Heart left ventricle (tissue), 16 donors: ENCODE measurements around the gene TMEM8B. TPM values are rescaled to one million over a fixed set of nuclear protein-coding genes. Genes with fewer than 3 reads are reported as not detected.

Experiments
- ATAC-seq, 4 donors: fragments of 200-7000 bp; cut with Tn5 transposase; one replicate each; pipeline ENCODE4 v1.9.1; 2020 to 2022; ENCODE audit warnings: moderate library complexity in 4 of 4, mild to moderate bottlenecking in 3 of 4, moderate number of reproducible peaks in 1 of 4
- DNase-seq, 5 donors: peaks; one replicate each; pipeline ENCODE4 v3.0.0-alpha.2; 2020
- H3K27ac ChIP-seq, 12 donors: fragments of 200-600 bp; sonication (generic) in 4 of 12; one replicate each; pipeline versions ENCODE4 v1.5.0 to v1.8.0; 2016 to 2022; ENCODE audit warnings: mild to moderate bottlenecking in 2 of 12
- H3K27me3 ChIP-seq, 9 donors: fragments of 200-600 bp; sonication (generic) in 2 of 9; one replicate each; pipeline versions ENCODE4 v1.5.1 to v1.8.0; 2016 to 2022; ENCODE audit warnings: mild to moderate bottlenecking in 3 of 9
- H3K36me3 ChIP-seq, 9 donors: fragments of 200-600 bp; sonication (generic) in 2 of 9; one replicate each; pipeline versions ENCODE4 v1.5.0 to v1.8.0; 2018 to 2022; ENCODE audit warnings: mild to moderate bottlenecking in 2 of 9
- H3K4me1 ChIP-seq, 12 donors: fragments of 200-600 bp; sonication (generic) in 4 of 12; one replicate each; pipeline versions ENCODE4 v1.5.0 to v1.8.0; 2016 to 2022; ENCODE audit warnings: mild to moderate bottlenecking in 3 of 12
- H3K4me3 ChIP-seq, 12 donors: fragments of 200-600 bp; sonication (generic) in 4 of 12; one replicate each; pipeline versions ENCODE4 v1.5.0 to v1.8.0; 2017 to 2022; ENCODE audit warnings: mild to moderate bottlenecking in 9 of 12, moderate library complexity in 4 of 12
- H3K9me3 ChIP-seq, 12 donors: fragments of 200-600 bp; sonication (generic) in 4 of 12; one replicate each; pipeline versions ENCODE4 v1.5.0 to v1.8.0; 2016 to 2022; ENCODE audit warnings: mild to moderate bottlenecking in 1 of 12
- POLR2A ChIP-seq, 2 donors: fragments of 450-650 bp; IDR thresholded peaks; one replicate each; pipeline ENCODE4 v1.6.1; 2017; ENCODE audit warnings: antibody characterized with exemption in 2 of 2, mild to moderate bottlenecking in 2 of 2, moderate library complexity in 2 of 2
- WGBS, 4 donors: extraction: QIAGEN DNeasy Blood & Tissue Kit in 2 of 4; methylation state at CpG; one replicate each; pipeline versions ENCODE4 v1.1.5 to v1.1.7; 2013 to 2018; 5-methylcytosine and 5-hydroxymethylcytosine counted together
- intact Hi-C, 10 donors: fragments of 100-400 bp; cut with DNase I; formaldehyde crosslinking; loops; one replicate each; pipeline versions ENCODE4 v1.11.1 to v1.14.2; 2022
- polyA plus RNA-seq, 2 donors: library from polyadenylated mRNA; stranded (reverse); fragments of 200-250 nt; gene quantifications; one replicate each; pipeline ENCODE4 v1.2.3, GENCODE V29; 2013
- total RNA-seq, 9 donors: library from RNA; depleted of rRNA in 2 of 9; stranded (reverse); fragments of >200 nt in 2 of 9; fragmentation: NEBNext Ultra II Directional in 3 of 9; extraction: Animal tissue kit (Norgen Biotek cat#: 25700) in 3 of 9; gene quantifications; one replicate each; pipeline versions ENCODE4 v1.1.0 to v1.2.4, GENCODE V29; 2016 to 2023
- TF ChIP-seq, protein P1 (sequence below), 12 donors: fragments of 200-600 bp; sonication (generic) in 4 of 12; IDR thresholded peaks; one replicate each; pipeline versions ENCODE4 v1.5.0 to v1.8.0; 2018 to 2022; ENCODE audit warnings: antibody characterized with exemption in 12 of 12, mild to moderate bottlenecking in 5 of 12
- donor health status: ischemic (EF 13 %, LVEDD 7.1; RV severe dilation, severe dysfunction).
- donor health status: healthy with polysubstance abuse.
- donor health status: DM: no; HTN: yes; CAD: no.
- donor health status: DM: no; HTN: no; CAD: no.
- donor health status: ischemic (EF 25% LVEDD 6.9; RV normal size, moderate dysfunction).
- donor health status: ischemic (EF 25% LVEDD 5.7; RV mildly dilated, moderate dysfunction).
- donor health status: healthy.
- donor health status: DM: yes; HTN: yes; CAD: no.
- donor health status: ischemic (EF 35%, LVEDD 5.7; RV mildly dilated, moderate dysfunction).
- donor health status: nonischemic (EF 11% LVEDD 7.7; RV severe dilation, severe dysfunction).
- donor health status: DM: yes; HTN: yes; CAD: no.
- donor health status: PGD.
- donor health status: ischemic (EF 29% LVEDD 5.4; RV normal size, mild dysfunction).
- donor health status: nonischemic (EF 23%, LVEDD 6.1; RV moderate dilation, normal function).

TMEM8B gene
- total and polyA plus RNA-seq, 11 donors, result 7.9 to 21.4 (median 17.9) TPM

DNA sequence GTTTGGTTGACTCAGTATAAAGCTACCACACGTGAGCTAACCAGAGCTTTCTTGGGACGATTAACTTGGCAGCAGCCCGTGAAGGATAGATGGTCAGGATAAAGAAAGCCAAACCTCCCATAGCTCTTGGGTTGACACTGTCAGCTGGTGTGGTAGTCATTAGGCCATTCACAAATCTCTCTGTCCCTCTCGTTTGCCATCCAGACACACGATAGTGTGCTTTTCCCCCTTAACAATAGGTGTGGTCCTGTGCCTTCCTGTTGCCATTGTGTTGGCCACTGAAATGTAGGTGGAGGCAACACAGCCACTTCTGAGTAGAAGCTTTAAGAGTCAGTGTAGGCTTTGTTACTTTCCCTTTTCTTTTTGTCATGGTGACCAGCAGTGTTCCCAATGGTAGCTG lies 29.4 kb downstream of the TMEM8B start:
- Histone ChIP-seq H3K4me1 (peaks cover 0 to 23% (median 0%) of the 10 kb centered on the region in 12 donors), H3K27ac (no peak overlapping the region), H3K27me3 (peaks cover 0 to 24% (median 0%) of the 10 kb centered on the region in 9 donors), H3K36me3 (peaks cover 0 to 9% (median 0%) of the 10 kb centered on the region in 9 donors), H3K4me3 (no peak overlapping the region), H3K9me3 (no peaks in the 10 kb centered on the region)
- 64 to 77% (median 71%) methylated on average over 5 of the region's 5 CpGs for WGBS, 4 donors
- intact Hi-C loops, result no loop called here
- peak in 3 of 4 donors; percentile 11 to 34 (median 16) for ATAC-seq
- no peak for DNase-seq
- TF ChIP-seq, protein P1, sequence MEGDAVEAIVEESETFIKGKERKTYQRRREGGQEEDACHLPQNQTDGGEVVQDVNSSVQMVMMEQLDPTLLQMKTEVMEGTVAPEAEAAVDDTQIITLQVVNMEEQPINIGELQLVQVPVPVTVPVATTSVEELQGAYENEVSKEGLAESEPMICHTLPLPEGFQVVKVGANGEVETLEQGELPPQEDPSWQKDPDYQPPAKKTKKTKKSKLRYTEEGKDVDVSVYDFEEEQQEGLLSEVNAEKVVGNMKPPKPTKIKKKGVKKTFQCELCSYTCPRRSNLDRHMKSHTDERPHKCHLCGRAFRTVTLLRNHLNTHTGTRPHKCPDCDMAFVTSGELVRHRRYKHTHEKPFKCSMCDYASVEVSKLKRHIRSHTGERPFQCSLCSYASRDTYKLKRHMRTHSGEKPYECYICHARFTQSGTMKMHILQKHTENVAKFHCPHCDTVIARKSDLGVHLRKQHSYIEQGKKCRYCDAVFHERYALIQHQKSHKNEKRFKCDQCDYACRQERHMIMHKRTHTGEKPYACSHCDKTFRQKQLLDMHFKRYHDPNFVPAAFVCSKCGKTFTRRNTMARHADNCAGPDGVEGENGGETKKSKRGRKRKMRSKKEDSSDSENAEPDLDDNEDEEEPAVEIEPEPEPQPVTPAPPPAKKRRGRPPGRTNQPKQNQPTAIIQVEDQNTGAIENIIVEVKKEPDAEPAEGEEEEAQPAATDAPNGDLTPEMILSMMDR (IDR thresholded peaks at IDR 0.05), result no peak
- no peak for TF ChIP-seq POLR2A (IDR thresholded peaks at IDR 0.05)

DNA sequence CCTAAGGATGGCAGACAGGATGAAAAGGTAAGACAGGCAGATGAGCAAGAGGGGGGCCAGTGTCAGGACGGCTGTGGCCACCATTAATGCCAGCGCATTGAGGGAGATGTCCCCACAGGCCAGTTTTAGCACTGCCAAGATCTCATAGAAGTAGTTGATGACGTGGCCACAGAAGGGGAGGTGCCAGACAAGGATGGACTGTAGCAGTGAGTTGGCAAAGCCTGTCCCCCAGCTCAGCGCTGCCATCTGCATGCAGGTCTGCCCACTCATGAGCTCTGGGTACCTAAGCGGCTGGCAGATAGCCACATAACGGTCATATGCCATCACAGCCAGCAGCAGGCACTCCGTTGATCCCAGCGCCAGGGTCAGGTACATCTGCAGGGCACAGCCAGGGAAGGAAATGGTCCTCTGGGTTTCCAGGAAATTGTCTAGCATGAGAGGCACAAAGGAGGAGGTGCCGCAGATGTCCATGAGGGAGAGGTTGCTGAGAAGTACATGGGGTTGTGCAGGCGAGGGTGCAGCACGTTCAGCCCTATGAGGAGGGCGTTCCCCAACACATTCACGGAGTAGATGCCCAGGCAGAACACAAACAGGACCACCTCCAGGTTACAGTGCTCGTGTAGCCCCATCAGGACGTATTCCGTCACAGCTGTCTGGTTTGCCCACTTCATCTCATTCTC lies 30.4 kb downstream of the TMEM8B start:
- 55 to 67% (median 64%) methylated on average over 11 to 16 of the region's 16 CpGs for WGBS, 4 donors
- H3K4me1 ChIP-seq, result peaks cover 0 to 23% (median 0%) of the 10 kb centered on the region in 12 donors
- H3K27ac ChIP-seq, result no peak overlapping the region
- peaks cover 0 to 24% (median 0%) of the 10 kb centered on the region in 9 donors for H3K27me3 ChIP-seq
- ATAC-seq (peak; percentile 34 to 49 (median 38)), DNase-seq (peak in 2 of 5 donors; percentile 51 to 56)
- H3K9me3 ChIP-seq, result no peaks in the 10 kb centered on the region
- intact Hi-C loops, result no loop called here
- no peaks in the 10 kb centered on the region for H3K36me3 ChIP-seq
- H3K4me3 ChIP-seq, result no peak overlapping the region
- no peak for TF ChIP-seq POLR2A (IDR thresholded peaks at IDR 0.05)
- TF ChIP-seq, protein P1 (IDR thresholded peaks at IDR 0.05), result no peak

DNA sequence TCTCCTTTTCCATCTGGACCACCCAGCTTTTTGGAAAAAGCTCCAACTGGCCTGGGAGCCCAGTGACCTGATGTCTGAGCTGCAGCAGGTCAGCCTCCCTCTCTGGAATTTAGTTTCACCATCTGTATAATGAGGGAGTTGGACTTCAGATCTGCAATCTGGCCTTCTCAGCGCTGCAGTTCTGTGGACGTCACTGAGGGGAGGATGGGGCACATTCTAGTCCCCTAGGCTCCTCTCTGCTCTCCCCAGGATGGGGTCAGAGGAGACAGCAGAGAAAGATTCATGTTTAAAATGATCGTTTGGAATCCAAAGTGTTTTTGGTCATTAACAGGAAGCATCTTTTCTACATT lies 30.9 kb downstream of the TMEM8B start:
- Histone ChIP-seq H3K36me3 (no peaks in the 10 kb centered on the region), H3K27me3 (peaks cover 0 to 26% (median 0%) of the 10 kb centered on the region in 9 donors), H3K9me3 (no peaks in the 10 kb centered on the region), H3K4me3 (no peak overlapping the region), H3K27ac (no peak overlapping the region), H3K4me1 (peaks cover 0 to 23% (median 0%) of the 10 kb centered on the region in 12 donors)
- no peak for ATAC-seq
- TF ChIP-seq, protein P1 (IDR thresholded peaks at IDR 0.05), result no peak
- TF ChIP-seq POLR2A (IDR thresholded peaks at IDR 0.05), result no peak
- WGBS, 4 donors, result 48 to 59% (median 59%) methylated on average over 3 of the region's 3 CpGs
- DNase-seq, result no peak
- intact Hi-C loops, result no loop called here

DNA sequence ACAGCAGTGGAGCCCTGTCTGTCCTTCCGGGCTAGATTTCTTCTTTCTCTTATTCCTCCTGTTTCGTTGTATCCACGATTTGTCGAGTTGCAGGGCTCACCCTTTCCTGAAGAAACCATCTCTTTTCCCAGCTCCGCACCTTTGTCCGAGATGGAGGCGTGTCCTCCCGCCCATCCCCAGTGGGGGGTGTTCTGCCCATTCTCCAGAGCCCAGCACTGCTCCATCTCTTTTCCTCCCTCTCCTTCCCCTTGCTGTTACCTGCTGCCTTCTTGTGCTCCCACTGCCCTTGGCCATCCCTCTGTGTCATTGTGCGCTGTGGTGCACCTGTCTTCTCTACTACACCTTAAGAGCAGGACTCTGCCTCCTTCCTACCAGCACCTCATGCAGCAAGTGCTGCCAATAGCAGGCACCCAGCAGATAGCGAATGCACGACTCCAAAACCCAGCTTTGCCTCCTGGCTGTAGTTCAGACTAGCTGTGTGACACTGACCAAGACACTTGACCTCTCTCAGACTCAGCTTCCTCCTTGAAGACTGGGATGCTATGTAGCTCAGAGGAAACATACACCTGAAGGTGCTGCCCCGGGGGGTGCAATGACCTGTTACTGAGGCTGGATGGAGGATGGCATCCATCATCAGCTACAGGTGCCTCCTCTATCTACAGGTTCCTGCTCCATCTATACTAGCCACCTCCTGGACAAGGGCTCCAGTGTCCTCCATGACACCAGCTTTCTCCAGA lies 32.3 kb downstream of the TMEM8B start:
- no peak for ATAC-seq
- Histone ChIP-seq H3K27ac (no peak overlapping the region), H3K4me3 (no peak overlapping the region), H3K9me3 (no peaks in the 10 kb centered on the region), H3K27me3 (peaks cover 0 to 26% (median 0%) of the 10 kb centered on the region in 9 donors), H3K4me1 (peaks cover 0 to 23% (median 0%) of the 10 kb centered on the region in 12 donors), H3K36me3 (no peaks in the 10 kb centered on the region)
- TF ChIP-seq, protein P1 (IDR thresholded peaks at IDR 0.05), result no peak
- no peak for DNase-seq
- WGBS, 4 donors, result 68 to 74% (median 73%) methylated on average over 12 of the region's 12 CpGs
- intact Hi-C loops, result no loop called here
